HG03354 (cell line): Measurements from ENCODE around the gene ESPL1.
"Not testable (repeated sequence)": the region's sequence is repeated elsewhere in the genome, so short reads cannot be mapped to it uniquely, and the experiment has no call there.

Source experiments
- ATAC-seq: cut with Tn5 transposase; IDR thresholded peaks from one replicate; pipeline ENCODE4 v1.9.1; 2021; ENCODE audit warnings: mild to moderate bottlenecking; ENCODE audit not compliant: unreplicated experiment, poor library complexity, severe bottlenecking

Gene ESPL1

DNA sequence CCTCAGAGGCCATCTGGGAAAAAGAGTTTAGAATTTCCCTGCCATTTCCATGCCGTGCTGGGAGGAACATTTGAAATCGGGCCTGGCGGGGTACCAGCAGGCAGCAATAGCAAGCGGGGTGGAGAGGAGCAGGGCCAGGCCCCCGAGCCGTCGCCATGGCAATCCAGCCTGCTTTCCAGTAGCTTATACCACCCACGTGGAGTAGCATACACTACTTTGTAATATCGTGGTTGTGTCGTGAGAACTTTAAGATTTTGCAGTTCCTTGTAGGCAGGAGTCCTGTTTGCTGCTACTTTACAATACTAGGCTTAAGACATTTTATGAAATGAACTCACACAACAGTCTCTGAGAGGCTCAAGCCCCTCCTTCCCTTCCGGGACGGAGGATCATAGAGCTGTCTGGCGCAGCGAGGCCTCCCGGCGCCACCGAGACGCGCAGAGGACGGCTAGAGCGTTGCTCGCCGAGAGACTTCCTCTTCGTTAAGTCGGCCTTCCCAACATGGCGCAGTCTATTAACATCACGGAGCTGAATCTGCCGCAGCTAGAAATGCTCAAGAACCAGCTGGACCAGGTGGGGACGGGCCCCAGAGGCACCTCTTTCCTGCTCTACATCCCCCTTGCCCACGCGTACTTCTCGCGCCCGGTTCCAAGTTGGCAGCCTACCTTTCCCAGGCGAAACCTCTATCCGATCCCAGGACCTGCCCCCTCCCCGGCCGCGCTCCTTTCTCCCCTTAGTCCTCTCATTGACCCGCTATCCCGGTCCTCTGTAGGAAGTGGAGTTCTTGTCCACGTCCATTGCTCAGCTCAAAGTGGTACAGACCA, 27.2 kb downstream of the ESPL1 start, which contains the start of gene PFDN5:
PFDN5 (plus strand) TSS at position 473 of the 821 bp plus-strand sequence; CDS start at position 499, 26 bp downstream.
- peak; percentile 83 for ATAC-seq

DNA sequence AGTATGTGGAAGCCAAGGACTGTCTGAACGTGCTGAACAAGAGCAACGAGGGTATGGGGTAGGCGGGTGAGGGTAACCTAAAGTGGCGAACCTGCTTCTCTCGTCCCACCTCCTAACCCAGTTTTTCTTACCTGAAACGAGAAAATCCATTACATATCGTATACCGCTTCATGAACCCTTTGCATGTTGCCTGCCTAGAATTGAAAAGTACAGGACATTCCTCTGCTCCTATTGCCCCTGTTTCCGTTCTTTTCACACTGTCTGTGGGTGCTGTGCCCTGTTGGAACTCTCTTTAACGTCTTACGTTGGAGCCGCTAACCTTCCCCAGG, 27.8 kb downstream of the ESPL1 start:
- ATAC-seq, result no peak

DNA sequence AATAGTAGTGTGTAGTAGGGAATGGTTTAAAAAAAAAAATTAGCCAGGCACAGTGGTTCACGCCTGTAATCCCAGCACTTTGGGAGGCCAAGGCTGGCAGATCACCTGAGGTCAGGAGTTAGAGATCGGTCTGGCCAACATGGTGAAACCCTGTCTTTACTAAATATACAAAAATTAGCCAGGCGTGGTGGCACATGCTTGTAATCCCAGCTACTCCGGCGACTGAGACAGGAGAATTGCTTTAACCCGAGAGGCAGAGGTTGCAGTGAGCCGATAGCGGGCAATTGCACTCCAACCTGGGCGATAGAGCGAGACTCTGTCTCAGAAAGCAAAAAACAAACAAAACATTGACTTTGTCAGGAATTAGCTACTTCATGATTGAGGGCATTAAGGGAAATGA, 29.0 kb downstream of the ESPL1 start:
- ATAC-seq, result not testable (repeated sequence)

DNA sequence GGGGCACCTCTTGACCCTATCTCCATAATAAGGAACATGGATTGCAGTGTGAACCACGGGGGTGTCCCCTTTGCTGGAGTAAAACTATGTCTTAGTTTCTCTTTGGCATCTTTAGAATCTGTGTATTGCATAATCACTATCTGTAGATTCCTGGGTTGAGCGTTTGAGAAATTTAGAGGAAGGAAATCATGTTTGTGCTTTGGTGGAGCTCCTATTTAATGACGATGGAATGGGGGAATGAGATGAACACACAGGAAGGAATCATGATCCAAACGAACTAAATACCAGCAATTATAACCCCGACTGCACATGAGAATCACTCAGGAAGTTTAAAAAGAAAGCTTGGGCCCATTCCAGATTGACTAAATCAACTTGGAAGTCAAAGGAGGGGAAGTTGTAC, 30.1 kb downstream of the ESPL1 start:
- no peak for ATAC-seq

DNA sequence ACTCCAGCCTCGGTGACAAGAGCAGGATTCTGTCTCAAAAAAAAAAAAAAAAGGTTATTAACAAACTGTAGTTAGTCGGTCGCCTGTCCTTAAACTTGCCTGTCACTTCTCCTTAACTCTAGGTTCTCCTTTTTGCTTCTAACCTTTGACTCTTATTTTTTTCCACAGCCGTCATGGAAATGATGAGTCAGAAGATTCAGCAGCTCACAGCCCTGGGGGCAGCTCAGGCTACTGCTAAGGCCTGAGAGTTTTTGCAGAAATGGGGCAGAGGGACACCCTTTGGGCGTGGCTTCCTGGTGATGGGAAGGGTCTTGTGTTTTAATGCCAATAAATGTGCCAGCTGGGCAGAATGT, 31.0 kb downstream of the ESPL1 start:
- ATAC-seq, result no peak

DNA sequence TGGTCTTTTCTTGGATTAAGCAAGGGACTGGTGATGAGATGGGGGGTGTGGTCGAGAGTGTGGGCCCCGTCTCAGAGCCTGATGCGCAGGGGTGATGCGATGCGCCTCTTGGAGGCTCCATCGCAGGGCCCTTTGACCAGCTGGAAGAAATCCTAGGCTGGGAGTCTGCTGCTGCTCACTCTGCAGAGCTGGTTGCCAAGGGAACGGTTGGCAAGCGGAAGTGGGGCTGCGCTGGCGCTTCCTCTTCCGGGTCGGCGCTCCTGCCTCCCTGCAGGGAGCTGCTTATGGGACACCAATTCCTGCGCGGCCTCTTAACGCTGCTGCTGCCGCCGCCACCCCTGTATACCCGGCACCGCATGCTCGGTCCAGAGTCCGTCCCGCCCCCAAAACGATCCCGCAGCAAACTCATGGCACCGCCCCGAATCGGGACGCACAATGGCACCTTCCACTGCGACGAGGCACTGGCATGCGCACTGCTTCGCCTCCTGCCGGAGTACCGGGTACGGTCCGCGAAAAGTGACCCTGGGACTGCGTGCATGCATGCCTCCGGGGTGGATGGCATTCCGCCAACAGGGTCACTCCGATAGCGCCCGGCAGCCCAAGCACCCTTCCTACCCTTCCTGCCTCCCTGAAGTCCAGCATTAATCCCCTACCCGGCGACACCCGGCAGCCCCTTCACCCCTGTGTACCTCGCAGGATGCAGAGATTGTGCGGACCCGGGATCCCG, 31.5 kb downstream of the ESPL1 start, which contains the start of gene MYG1:
MYG1 (plus strand) TSS at position 242 of the 727 bp plus-strand sequence; CDS start at position 285, 43 bp downstream.
- peak; percentile 78 for ATAC-seq

DNA sequence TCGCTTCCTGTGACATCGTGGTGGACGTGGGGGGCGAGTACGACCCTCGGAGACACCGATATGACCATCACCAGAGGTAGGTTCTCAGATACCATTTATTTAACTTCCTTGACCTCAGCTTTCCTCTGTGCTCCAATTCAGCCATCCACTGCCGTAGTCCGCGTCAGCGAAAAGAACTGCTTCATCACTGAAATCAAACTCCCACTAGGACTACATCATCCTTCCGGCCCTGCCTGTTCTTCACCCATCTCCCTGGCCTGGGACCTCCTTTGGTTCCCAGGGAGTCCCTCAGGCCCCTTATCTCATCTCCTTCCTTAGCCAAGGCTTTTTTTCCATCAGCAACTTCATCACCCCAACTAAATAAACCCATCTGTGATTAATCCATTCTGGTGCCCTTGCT, 32.1 kb downstream of the ESPL1 start:
- ATAC-seq, result no peak

DNA sequence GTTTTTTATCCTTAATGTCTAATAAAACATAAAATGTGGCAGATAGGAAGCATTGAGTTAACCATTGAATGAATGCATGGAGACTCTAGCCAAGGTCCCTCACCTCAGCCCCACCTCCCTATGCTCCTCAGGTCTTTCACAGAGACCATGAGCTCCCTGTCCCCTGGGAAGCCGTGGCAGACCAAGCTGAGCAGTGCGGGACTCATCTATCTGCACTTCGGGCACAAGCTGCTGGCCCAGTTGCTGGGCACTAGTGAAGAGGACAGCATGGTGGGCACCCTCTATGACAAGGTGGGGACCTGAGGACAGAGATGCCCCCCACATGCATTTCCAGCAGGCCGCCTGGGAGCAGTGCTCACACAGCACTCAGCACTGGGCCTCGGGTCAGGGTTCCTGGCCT, 34.8 kb downstream of the ESPL1 start:
- ATAC-seq, result no peak

DNA sequence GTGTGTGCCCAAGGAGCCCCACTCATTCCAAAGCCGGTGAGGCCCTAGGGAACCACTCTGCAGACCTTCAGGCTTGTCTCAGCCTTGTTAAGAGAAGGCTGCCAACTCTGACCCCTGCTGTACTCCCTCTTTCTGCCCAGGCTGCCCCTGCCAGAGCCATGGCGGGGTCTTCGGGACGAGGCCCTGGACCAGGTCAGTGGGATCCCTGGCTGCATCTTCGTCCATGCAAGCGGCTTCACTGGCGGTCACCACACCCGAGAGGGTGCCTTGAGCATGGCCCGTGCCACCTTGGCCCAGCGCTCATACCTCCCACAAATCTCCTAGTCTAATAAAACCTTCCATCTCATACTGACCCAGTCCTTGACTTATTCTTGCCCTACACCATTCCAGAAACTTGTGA, 38.7 kb downstream of the ESPL1 start:
- ATAC-seq, result no peak

DNA sequence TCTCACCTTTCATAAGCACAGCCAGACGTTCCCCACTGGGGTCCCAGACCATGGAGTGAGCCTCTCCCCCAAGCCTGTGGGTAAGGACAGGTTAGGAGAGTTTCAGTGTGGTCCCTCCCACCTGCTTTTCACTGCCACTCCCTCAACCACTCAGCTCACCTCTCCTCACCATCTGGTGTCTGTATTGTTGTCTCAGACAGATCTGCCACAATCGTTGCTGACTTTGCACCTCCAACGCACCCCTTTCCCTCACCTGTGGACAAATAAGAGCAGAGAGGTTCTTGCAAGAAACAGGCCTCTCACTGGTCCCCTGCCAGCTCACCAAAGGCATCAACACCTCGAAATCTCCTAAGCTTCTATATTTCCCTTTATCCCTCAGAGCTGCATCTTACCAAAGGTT, 40.2 kb downstream of the ESPL1 start:
- ATAC-seq, result no peak

DNA sequence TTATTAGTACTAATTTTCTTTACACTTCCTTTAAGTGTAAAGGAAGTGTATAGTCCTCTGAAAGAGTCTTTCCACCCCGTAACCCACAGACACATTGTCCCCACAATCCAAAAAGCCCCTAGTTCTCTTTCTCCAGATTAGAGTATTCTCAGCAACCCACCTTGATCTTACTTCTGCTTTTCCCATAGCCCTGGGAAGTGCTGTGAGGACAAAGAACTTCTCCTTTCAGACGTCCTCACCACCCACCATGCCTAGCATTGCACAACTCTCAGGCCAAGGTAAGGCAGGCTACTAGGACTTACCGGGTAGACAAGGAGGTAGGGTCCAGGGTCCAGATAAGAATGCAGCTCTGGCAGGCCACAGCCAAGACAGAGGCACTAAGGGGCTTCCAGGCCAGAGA, 45.9 kb downstream of the ESPL1 start:
- no peak for ATAC-seq

DNA sequence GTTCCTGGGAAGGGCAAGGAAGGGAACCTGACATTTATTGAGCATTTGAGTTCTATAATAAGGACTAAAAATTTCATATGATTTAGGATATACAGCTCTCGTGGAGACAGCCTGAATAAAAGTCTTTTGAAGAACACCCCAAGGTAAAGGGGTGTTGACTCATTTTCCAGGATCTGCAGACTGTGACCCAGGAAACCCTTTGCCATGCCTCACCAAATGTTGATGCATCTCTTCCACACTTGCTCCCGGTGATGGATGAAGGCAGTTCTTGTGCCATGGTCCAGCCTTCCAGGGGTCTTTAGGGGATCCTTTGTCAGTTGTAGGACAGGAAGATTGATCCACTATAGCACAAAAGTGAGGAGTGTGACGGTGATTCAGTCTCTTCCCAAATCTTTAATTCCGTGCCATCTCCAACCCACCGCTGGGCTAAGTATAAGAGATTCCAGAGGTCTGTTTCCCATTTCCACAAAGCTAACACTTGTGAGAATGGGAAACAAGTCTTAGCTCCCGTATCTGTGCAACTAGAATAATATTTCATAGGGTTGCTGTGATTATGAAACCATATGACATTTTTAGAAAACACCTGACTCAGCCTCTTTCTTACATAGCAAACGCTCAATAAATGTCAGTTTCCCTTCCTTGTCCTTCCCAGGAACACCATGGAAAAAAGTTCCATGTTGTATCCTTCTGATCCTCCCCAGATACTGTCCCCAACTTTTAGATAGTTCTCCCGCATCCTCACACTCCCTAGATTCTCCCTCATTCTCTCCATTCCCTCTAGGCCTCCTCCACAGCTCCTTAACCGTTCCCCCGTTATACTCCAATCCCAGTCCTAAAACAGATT, 52.5 kb downstream of the ESPL1 start:
- ATAC-seq, result no peak

DNA sequence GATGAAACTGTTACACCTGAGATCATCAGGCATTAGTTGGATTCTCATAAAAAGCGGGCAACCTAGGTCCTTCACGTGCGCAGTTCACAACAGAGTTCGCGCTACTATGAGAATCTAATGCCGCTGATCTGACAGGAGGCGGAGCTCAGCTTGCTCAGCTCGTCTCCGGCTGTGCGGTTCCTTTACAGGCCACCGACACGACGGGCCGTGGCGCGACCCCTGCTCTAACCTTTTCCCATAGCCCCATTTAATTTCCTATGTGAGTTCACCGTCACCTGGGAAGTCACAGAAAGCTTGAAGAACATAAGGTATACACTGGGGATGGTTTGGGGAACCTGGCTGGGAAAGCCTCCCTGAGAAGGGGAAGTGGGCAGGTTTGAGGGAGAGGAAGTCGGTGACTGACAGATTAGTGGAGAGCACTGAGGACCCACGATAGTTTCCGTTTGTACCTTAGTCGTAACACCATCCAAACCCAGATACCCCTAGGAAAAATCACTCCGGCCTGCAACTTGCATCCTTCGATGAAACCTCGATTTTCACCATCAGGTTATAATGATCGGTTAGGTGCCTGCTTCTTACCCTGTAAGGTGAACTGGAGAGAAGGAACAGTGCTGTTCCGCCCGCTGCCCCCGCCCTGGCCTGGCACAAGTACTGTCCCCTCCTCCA, 56.1 kb downstream of the ESPL1 start:
- peak; percentile 32 for ATAC-seq

DNA sequence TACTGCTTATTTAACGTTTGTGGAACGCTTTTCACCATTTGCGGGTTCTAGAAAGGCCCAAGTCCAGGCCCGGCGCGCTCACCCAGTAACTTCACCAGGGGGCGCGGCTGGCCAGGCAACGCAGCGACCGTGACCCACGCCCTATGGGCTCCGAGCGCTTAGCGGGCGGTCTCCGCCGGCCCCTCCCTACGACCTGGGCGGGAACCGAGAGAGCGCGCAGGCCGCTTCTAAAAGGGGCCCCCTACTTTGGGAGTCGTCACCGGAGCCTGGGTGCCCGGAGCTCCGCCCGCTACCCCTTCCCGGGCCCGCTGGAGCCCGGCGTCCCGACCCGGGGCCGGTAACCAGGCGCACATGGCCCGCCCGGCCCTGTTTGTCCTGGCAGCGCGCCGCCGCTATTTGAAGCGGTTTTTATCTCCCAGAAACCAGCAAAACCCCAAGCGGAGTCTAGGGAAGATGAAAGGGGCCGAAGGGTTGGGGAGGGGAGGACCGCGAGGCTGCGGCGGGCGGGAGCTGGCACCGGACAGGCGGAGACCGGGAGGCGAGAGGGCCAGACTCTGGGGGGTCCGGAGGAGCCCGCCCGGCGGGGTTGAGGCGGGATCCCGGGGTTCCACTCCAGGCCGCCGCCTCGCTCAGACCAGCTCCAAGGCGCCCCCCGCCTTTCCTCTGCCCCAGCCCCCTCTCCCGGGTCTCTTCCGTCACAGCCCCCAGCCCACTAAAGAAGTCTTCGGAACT, 56.8 kb downstream of the ESPL1 start:
- ATAC-seq, result peak; percentile 55

DNA sequence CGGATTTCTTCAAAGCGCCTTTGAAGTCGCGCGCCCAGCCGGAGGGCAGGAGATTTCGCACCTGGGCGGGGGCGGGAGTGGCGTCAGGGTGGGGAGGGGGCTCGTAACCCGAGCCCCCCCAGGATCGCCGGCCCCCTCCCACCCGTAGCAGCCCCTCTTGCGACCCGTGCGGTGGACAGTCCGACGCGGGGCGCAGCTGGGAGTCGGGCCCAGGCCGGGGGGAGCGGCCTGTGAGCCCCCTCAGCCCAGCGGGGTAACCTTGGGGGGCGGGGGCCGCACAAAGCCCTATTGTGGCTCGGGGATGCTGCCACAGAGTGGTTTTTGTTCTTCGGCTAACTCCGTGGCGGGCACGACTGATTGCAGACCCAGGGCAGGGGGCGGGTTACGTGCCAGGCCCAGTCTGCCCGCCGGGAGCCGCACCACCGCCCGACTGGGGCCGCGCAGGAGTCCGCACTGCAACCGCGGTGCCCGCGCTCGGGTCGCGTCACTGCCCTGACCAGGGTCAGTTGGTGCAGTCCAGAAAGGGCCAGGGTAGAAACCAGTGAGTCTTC, 57.5 kb downstream of the ESPL1 start:
- ATAC-seq, result no peak

DNA sequence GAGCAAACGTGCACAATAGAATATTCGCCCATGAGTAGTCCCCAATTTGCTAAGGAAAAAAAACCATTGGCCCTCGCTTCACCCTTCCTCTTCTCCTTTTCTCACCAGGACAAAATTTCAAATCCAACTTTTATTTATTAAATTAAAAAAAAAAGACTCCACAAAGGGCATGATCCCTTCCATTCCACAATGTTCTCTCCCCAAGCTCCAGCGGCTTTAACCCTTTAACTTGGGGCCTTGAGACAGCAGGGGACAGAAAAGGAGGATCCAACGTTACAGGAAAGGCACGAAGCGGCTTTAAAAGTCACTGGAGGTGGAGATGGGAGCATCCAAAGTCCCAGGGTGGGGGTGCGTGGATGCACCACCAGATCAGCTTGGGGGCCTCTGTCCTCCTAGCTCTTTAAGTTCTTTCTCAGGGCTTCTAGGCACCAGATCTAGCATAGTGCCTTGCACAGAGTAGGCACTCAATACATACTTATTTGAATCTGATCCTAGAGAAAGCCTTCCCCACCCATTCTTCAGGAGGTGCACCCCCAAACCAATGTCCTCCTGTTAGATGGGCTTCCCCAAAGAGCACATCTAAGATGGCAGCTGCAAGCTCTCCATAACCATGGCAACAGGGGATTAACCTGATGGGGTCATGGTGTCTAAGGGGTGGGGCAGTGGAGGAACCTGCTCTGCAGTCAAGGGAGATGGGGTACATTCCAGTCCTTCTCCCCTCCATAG, 58.5 kb downstream of the ESPL1 start:
- ATAC-seq, result no peak

DNA sequence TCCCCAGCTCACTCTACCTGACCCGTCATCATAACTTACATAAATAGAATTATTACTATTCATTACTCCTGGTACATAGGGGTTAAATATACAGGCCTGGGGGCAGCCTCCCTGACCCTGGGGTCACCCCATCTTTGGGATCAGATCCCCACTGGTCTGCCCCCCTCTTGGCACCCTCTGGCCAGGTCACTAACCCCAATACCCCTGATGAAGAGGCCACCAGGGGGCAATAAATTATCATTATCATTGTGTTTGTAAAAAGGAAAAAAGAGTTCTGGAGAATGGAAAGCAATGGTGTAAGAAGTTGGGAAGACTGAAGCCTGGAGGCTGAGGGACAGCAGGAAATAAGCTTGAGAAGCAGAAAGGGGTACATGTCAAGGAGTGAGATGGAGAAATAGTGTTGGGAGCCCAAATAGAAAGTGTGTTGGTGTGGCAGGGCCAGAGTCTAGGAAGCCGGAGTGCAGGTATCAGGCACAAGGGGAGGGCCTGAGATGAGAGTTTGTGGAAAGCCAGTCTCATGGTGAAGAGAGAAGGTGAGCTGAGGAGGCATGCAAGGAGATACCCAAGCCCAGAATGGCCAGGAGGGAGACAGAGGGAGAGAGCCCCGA, 59.4 kb downstream of the ESPL1 start:
- ATAC-seq, result no peak

DNA sequence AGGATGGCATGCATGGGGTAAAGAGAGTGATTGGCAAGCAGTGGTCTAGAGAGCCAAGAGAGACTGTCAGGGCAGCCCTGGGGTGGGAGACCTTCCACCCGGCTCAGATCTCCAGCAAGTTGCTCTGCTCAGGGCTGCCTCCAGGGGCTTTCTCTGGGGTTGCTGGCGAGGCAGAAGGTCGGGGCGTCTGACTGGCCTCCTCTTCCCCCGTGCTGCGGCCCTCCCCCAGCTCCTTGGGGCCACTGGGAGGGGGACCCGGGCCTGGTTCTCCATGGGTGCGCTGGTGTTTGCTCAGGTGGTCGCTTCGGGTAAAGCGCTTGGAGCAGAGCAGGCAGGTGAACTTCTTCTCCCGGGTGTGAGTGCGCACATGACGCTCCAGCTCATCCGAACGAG, 59.9 kb downstream of the ESPL1 start:
- no peak for ATAC-seq
